B cell (primary cell): ENCODE data around the gene CLDN6. TPM values are rescaled to one million over a fixed set of nuclear protein-coding genes. Genes with fewer than 3 reads are reported as not detected.

ENCODE experiments used
- ATAC-seq: fragments of 200-7000 bp; cut with Tn5 transposase; one replicate; pipeline ENCODE4 v1.10.0; 2021; ENCODE audit warnings: low read depth, mild to moderate bottlenecking, moderate number of reproducible peaks, moderate library complexity
- CTCF ChIA-PET: fragments of 350-600 bp; sonication (Branson Sonifier 250); formaldehyde crosslinking; loops from one replicate; lab custom pipeline; 2021; ENCODE audit warnings: antibody characterized with exemption, inconsistent platforms; lab: Charles Lee
- POLR2A ChIA-PET: fragments of 350-600 bp; sonication (Branson Sonifier 250); formaldehyde crosslinking; loops from one replicate; lab custom pipeline; 2021; ENCODE audit warnings: antibody characterized with exemption; lab: Charles Lee
- DNase-seq: peaks from one replicate; pipeline ENCODE4 v3.0.0; 2013
- H2AFZ ChIP-seq: 2 replicates; pipeline ENCODE4 v1.6.1; 2012; ENCODE audit warnings: mild to moderate bottlenecking, low read depth, low read length; ENCODE audit not compliant: insufficient read depth, poor library complexity, severe bottlenecking
- H3K27ac ChIP-seq, 2 donors: 1 replicate in 1 of 2; 2 replicates in 1 of 2; pipeline ENCODE4 v1.5.1; 2012 to 2013; ENCODE audit warnings: low read length in 2 of 2, mild to moderate bottlenecking in 2 of 2, moderate library complexity in 1 of 2
- H3K27me3 ChIP-seq, 4 experiments: fragments of 200-600 bp in 1 of 4; sonication (generic) in 1 of 4; replicated peaks in 1 of 4; 1 replicate in 2 of 4; 2 replicates in 2 of 4; pipeline versions ENCODE4 v1.6.1 to v1.7.0; 2013 to 2016; ENCODE audit warnings: low read length in 3 of 4, mild to moderate bottlenecking in 2 of 4, mixed read lengths in 1 of 4, moderate library complexity in 1 of 4; ENCODE audit not compliant: insufficient read depth in 4 of 4, control insufficient read depth in 3 of 4; ENCODE audit errors: control extremely low read depth in 1 of 4
- H3K36me3 ChIP-seq, 2 experiments: replicated peaks in 1 of 2; 1 replicate in 1 of 2; 2 replicates in 1 of 2; pipeline versions ENCODE4 v1.6.1 to v1.7.1; 2013; ENCODE audit warnings: low read length in 1 of 2; ENCODE audit not compliant: insufficient read depth in 2 of 2, control insufficient read depth in 1 of 2; ENCODE audit errors: control extremely low read depth in 1 of 2, extremely low read depth in 1 of 2
- H3K4me1 ChIP-seq, 2 donors: fragments of 200-600 bp in 1 of 2; sonication (generic) in 1 of 2; 1 replicate in 1 of 2; 2 replicates in 1 of 2; pipeline versions ENCODE4 v1.5.1 to v1.6.1; 2013 to 2017; ENCODE audit warnings: low read length in 2 of 2; ENCODE audit not compliant: control insufficient read depth in 2 of 2, insufficient read depth in 2 of 2
- H3K4me2 ChIP-seq: replicated peaks from 2 replicates; pipeline ENCODE3; 2012; ENCODE audit warnings: mild to moderate bottlenecking, low read depth, low read length; ENCODE audit not compliant: poor library complexity, severe bottlenecking
- H3K4me3 ChIP-seq, 5 experiments: fragments of 200-600 bp in 1 of 5; sonication (generic) in 1 of 5; 1 replicate in 3 of 5; 2 replicates in 2 of 5; pipeline versions ENCODE4 v1.5.1 to v1.7.0; 2011 to 2016; ENCODE audit warnings: low read length in 4 of 5, mild to moderate bottlenecking in 4 of 5, low read depth in 2 of 5, control low read depth in 1 of 5, moderate library complexity in 1 of 5; ENCODE audit not compliant: insufficient read depth in 1 of 5; ENCODE audit errors: control extremely low read depth in 1 of 5, extremely low read depth in 1 of 5
- H3K79me2 ChIP-seq: fragments of 200-600 bp; sonication (generic); one replicate; pipeline ENCODE4 v1.6.0; 2016; ENCODE audit warnings: low read length; ENCODE audit not compliant: control insufficient read depth, insufficient read depth
- H3K9ac ChIP-seq: fragments of 200-600 bp; sonication (generic); 2 replicates; pipeline ENCODE4 v1.6.1; 2017; ENCODE audit warnings: mild to moderate bottlenecking, low read length, moderate library complexity
- H3K9me3 ChIP-seq, 3 donors: one replicate each; pipeline versions ENCODE4 v1.6.1 to v1.7.1; 2013; ENCODE audit warnings: low read length in 2 of 3; ENCODE audit not compliant: control insufficient read depth in 2 of 3, insufficient read depth in 1 of 3; ENCODE audit errors: control extremely low read depth in 1 of 3
- H4K20me1 ChIP-seq: 2 replicates; pipeline ENCODE4 v1.6.0; 2012; ENCODE audit warnings: mild to moderate bottlenecking, low read length; ENCODE audit not compliant: insufficient read depth, control insufficient read depth, poor library complexity, severe bottlenecking
- H3K27ac Mint-ChIP-seq: one replicate; pipeline ENCODE4 v1.8.0; 2021; ENCODE audit warnings: mixed read lengths
- H3K27me3 Mint-ChIP-seq: one replicate; pipeline ENCODE4 v1.8.0; 2021; ENCODE audit warnings: mixed read lengths
- H3K4me1 Mint-ChIP-seq: one replicate; pipeline ENCODE4 v1.8.0; 2021; ENCODE audit warnings: mixed read lengths
- H3K4me3 Mint-ChIP-seq: one replicate; pipeline ENCODE4 v1.8.0; 2021; ENCODE audit warnings: mixed read lengths
- H3K9me3 Mint-ChIP-seq: one replicate; pipeline ENCODE4 v1.8.0; 2022; ENCODE audit warnings: mixed read lengths; ENCODE audit not compliant: insufficient read depth
- CTCF ChIP-seq: fragments of 200-600 bp; IDR thresholded peaks from one replicate; pipeline ENCODE4 v1.8.0; 2022; ENCODE audit warnings: antibody characterized with exemption, mild to moderate bottlenecking
- EZH2 ChIP-seq: IDR thresholded peaks from 2 replicates; pipeline ENCODE4 v1.6.1; 2012; ENCODE audit warnings: borderline replicate concordance, low read depth, mild to moderate bottlenecking, moderate library complexity, low read length; ENCODE audit not compliant: insufficient read depth, poor library complexity, severe bottlenecking
- WGBS: methylation state at CpG from one replicate; pipeline ENCODE4 v1.1.5; 2013; ENCODE audit warnings: missing lambda C conversion rate; ENCODE audit not compliant: insufficient coverage; 5-methylcytosine and 5-hydroxymethylcytosine counted together
- intact Hi-C: fragments of 100-400 bp; cut with micrococcal nuclease; formaldehyde crosslinking; loops from one replicate; pipeline ENCODE4 v1.10.0; 2022
- polyA plus RNA-seq: library from polyadenylated mRNA; depleted of rRNA; stranded (reverse); fragments of >200 nt; gene quantifications from 2 replicates; pipeline ENCODE4 v1.2.3, GENCODE V29; 2012
- total RNA-seq, 2 donors: library from RNA; stranded (reverse); fragments of 120-200 nt in 1 of 2; gene quantifications; 1 replicate in 1 of 2; 2 replicates in 1 of 2; pipeline versions ENCODE4 v1.2.3 to v1.2.4, GENCODE V29; 2013 to 2022

CLDN6 gene
- total and polyA plus RNA-seq, 2 donors (not counting 1 experiment from before 2014, with no cell fraction given), result not detected

- Mint-ChIP-seq H3K9me3 (no peaks in the 10 kb centered on the region), H3K4me3 (peak overlapping the region; percentile 87), H3K4me1 (peaks cover 28% of the 10 kb centered on the region), H3K27me3 (peaks cover 16% of the 10 kb centered on the region), H3K27ac (peak overlapping the region; percentile 73)
- Histone ChIP-seq H3K79me2 (no peaks in the 10 kb centered on the region), H2AFZ (no peak overlapping the region), H3K4me2 (peak overlapping the region; percentile 99), H4K20me1 (peaks cover 24% of the 10 kb centered on the region), H3K4me1 (peaks cover 58 to 61% of the 10 kb centered on the region in 2 donors), H3K27me3 (peaks cover 0 to 54% (median 17%) of the 10 kb centered on the region in 4 experiments), H3K9ac (peak overlapping the region; percentile 73), H3K27ac (no peak overlapping the region), H3K4me3 (peak overlapping the region in 4 of 5 experiments; percentile 39 to 64 (median 60)), H3K9me3 (peaks cover 0 to 25% (median 0%) of the 10 kb centered on the region in 3 donors), H3K36me3 (no peaks in the 10 kb centered on the region)
- TF ChIP-seq CTCF, result no peak
- no peak for TF ChIP-seq EZH2
- 17% methylated on average over 18 of the region's 18 CpGs for WGBS
- ChIA-PET CTCF (interaction anchor here (1.7 to 2.3 kb wide), 2 partner anchors 14 to 41 kb away, joined by 3 to 7 read pairs; no protein-coding TSS in a partner anchor), POLR2A (interaction anchor here (2.0 kb wide), 1 partner anchor 12 kb away, joined by 10 read pairs; the partner anchor contains the start of gene PKMYT1)
- no peak for DNase-seq
- intact Hi-C loops, result loop anchor here (2.0 to 5.0 kb wide), 2 partner anchors 54 to 58 kb away; partner anchors contain the start of genes FLYWCH1, HCFC1R1, THOC6 and TNFRSF12A
- ATAC-seq, result no peak
Observed at GRCh38 chr16:2968368-2968737, 49.6 kb downstream of the CLDN6 start.

- Histone ChIP-seq H3K9ac (no peak overlapping the region), H3K27me3 (peaks cover 0 to 58% (median 18%) of the 10 kb centered on the region in 4 experiments), H3K36me3 (no peaks in the 10 kb centered on the region), H3K9me3 (peaks cover 0 to 26% (median 0%) of the 10 kb centered on the region in 3 donors), H4K20me1 (peaks cover 29% of the 10 kb centered on the region), H3K4me3 (no peak overlapping the region), H3K4me2 (peak overlapping the region; percentile 99), H3K4me1 (peaks cover 65 to 68% of the 10 kb centered on the region in 2 donors), H3K27ac (no peak overlapping the region), H2AFZ (no peak overlapping the region), H3K79me2 (no peaks in the 10 kb centered on the region)
- ChIA-PET POLR2A (interaction anchor here (2.0 kb wide), 1 partner anchor 13 kb away, joined by 10 read pairs; the partner anchor contains the start of gene PKMYT1), CTCF (interaction anchor here (1.3 to 2.3 kb wide), 3 partner anchors 9 to 41 kb away, joined by 3 to 7 read pairs (median 5); no protein-coding TSS in a partner anchor)
- Mint-ChIP-seq H3K27ac (no peak overlapping the region), H3K9me3 (no peaks in the 10 kb centered on the region), H3K4me3 (peak overlapping the region; percentile 87), H3K27me3 (peaks cover 16% of the 10 kb centered on the region), H3K4me1 (peaks cover 31% of the 10 kb centered on the region)
- WGBS, result 56% methylated on average over 33 of the region's 33 CpGs
- ATAC-seq (no peak), DNase-seq (no peak)
- intact Hi-C loops, result loop anchor here (2.0 to 5.0 kb wide), 2 partner anchors 55 to 57 kb away; partner anchors contain the start of genes FLYWCH1, HCFC1R1, THOC6 and TNFRSF12A
- no peak for TF ChIP-seq EZH2
- no peak for TF ChIP-seq CTCF
Observed at GRCh38 chr16:2967721-2968161, 50.2 kb downstream of the CLDN6 start.
